Epithelial cell of esophagus (primary cell): Measurements from ENCODE around the gene EDC3.
"Not testable (repeated sequence)": the region's sequence is repeated elsewhere in the genome, so short reads cannot be mapped to it uniquely, and the experiment has no call there.

Experiments used
- DNase-seq: peaks from one replicate; pipeline ENCODE4 v3.0.0; 2010; ENCODE audit warnings: low read depth
- H3K4me3 ChIP-seq: 2 replicates; pipeline ENCODE4 v1.5.1; 2011; ENCODE audit warnings: mild to moderate bottlenecking, low read length, control low read depth
- CTCF ChIP-seq: IDR thresholded peaks from 2 replicates; pipeline ENCODE4 v1.5.1; 2011; ENCODE audit warnings: low read depth, mild to moderate bottlenecking, low read length, control low read depth, inconsistent platforms; ENCODE audit not compliant: insufficient read depth; ENCODE audit errors: missing control alignments

The EDC3 gene

GRCh38 chr15:74599156-74599555, 96.7 kb downstream of the EDC3 start:
- no peak for TF ChIP-seq CTCF
- peak overlapping the region; percentile 50 for H3K4me3 ChIP-seq
- no peak for DNase-seq

- DNase-seq = peak; percentile 89
- H3K4me3 ChIP-seq = peak overlapping the region; percentile 50
- no peak for TF ChIP-seq CTCF
Observed at GRCh38 chr15:74598126-74598842, 97.5 kb downstream of the EDC3 start.

- H3K4me3 ChIP-seq, DNase-seq: not testable (repeated sequence)
Observed at GRCh38 chr15:74597146-74597705, 98.6 kb downstream of the EDC3 start.

GRCh38 chr15:74596736-74597135, 99.1 kb downstream of the EDC3 start:
- H3K4me3 ChIP-seq, DNase-seq: not testable (repeated sequence)

- no peak for TF ChIP-seq CTCF
- no peak overlapping the region for H3K4me3 ChIP-seq
- no peak for DNase-seq
Observed at GRCh38 chr15:74595271-74595670, 100.6 kb downstream of the EDC3 start.

GRCh38 chr15:74594455-74594854, 101.4 kb downstream of the EDC3 start:
- TF ChIP-seq CTCF = no peak
- H3K4me3 ChIP-seq = no peak overlapping the region
- no peak for DNase-seq

GRCh38 chr15:74593122-74593521, 102.7 kb downstream of the EDC3 start:
- no peak for DNase-seq
- no peak for TF ChIP-seq CTCF
- no peak overlapping the region for H3K4me3 ChIP-seq

- no peak for TF ChIP-seq CTCF
- no peak overlapping the region for H3K4me3 ChIP-seq
- DNase-seq = no peak
Observed at GRCh38 chr15:74592222-74592621, 103.6 kb downstream of the EDC3 start.
